ENCODE results near the gene CFAP61.

Gene CFAP61

DNA sequence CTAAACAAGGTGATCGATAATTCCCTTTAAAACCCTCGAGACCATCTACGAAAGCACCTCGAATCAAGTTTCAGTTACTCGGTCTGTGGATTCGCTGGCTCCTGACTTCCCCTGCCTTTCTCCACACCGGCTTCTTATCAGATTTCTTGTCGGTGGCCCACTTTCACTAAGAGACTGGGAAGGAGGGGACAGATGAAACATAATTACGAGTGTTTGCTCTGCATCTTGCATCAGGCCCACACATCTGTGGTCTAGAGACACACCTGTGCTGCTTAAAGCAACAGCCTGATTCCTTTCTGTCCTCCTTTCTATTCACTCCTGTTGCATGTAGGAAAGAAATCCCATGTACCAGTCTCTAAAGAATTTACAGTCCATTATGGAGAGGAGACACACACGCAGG is 353.3 kb downstream of the CFAP61 start:
- DNase-seq = no peak

- no peak for DNase-seq
Observed at GRCh38 chr20:20406306-20406705, 354.0 kb downstream of the CFAP61 start.

DNA sequence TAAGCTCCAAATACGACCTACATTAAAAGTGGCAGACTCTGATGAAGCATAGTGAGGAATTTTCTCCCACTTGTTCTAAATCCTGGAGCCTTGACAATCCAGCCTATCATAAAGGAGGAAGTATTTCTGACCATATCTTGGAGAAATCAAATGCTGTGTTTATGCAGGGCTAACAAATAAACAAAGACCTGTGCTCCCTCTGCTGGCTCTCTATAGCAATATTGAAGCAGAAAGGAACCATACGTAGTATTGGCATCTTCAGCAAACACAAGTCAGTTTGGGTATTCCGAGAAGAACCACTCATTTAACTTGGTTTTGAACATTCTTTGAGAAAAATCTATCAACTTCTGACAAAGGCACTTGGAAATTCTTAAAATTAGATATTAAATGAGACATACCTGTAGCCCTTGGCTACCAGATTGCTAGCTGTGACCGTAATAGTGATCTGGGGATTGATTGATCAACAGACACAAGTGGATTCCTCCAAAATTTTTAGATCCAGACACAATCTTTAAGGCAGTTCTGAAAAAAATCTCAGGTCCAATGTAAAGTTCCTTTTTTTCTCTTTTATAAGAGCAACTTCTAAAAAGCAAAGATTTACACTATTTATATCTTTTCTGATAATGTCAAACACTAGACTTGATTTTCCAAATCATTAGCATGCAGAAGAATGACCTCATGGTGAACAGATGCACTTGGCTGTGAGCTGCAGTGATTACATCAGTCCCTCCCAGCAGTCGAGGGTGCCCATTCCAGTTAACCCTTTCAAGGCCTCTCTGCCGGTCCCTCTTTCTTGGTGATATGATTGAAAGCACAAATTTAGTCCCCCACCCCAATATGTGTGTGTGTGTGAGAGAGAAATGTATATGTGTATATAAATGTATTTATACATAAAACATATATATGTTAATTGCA is 355.8 kb downstream of the CFAP61 start:
- DNase-seq = peak; percentile 21 to 53

- no peak for DNase-seq
Observed at GRCh38 chr20:20409331-20409730, 357.0 kb downstream of the CFAP61 start.

All from inflammatory macrophage treated with lipopolysaccharide for 1 hour (primary cell).